Loucy (cell line): ENCODE measurements around the gene TYMP.

ENCODE experiments used
- H2AFZ ChIP-seq: fragments of 200-600 bp; sonication (generic); 2 replicates; pipeline ENCODE4 v1.6.0; 2016; ENCODE audit warnings: antibody characterized with exemption, mild to moderate bottlenecking, low read length, moderate library complexity
- H3F3A ChIP-seq: fragments of 200-600 bp; 2 replicates; pipeline ENCODE4 v1.6.0; 2016; ENCODE audit warnings: antibody characterized with exemption, low read depth, mild to moderate bottlenecking
- H3K27me3 ChIP-seq: fragments of 200-600 bp; sonication (generic); 2 replicates; pipeline ENCODE4 v1.6.1; 2014; ENCODE audit warnings: low read length, mild to moderate bottlenecking; ENCODE audit not compliant: insufficient read depth, poor library complexity, severe bottlenecking
- H3K36me3 ChIP-seq: fragments of 200-600 bp; sonication (generic); 2 replicates; pipeline ENCODE4 v1.6.1; 2016; ENCODE audit warnings: low read length; ENCODE audit not compliant: insufficient read depth
- H3K4me1 ChIP-seq: fragments of 200-600 bp; sonication (generic); 2 replicates; pipeline ENCODE4 v1.5.1; 2014; ENCODE audit warnings: low read length, mild to moderate bottlenecking; ENCODE audit not compliant: insufficient read depth, poor library complexity, severe bottlenecking
- H3K4me2 ChIP-seq: fragments of 200-600 bp; sonication (generic); 2 replicates; pipeline ENCODE4 v1.6.0; 2014; ENCODE audit warnings: antibody characterized with exemption, low read length, low read depth, mild to moderate bottlenecking; ENCODE audit not compliant: poor library complexity, severe bottlenecking
- H3K4me3 ChIP-seq: fragments of 200-600 bp; sonication (generic); 2 replicates; pipeline ENCODE4 v1.5.1; 2014; ENCODE audit warnings: low read length, mild to moderate bottlenecking, mixed read lengths; ENCODE audit not compliant: poor library complexity, severe bottlenecking
- H3K79me2 ChIP-seq: fragments of 200-600 bp; sonication (generic); 2 replicates; pipeline ENCODE4 v1.6.1; 2014; ENCODE audit warnings: low read length; ENCODE audit not compliant: insufficient read depth
- H3K9ac ChIP-seq: fragments of 200-600 bp; sonication (generic); 2 replicates; pipeline ENCODE4 v1.6.0; 2014; ENCODE audit warnings: mild to moderate bottlenecking, low read depth, low read length, moderate library complexity; ENCODE audit not compliant: poor library complexity, severe bottlenecking
- H3K9me2 ChIP-seq: fragments of 200-600 bp; sonication (generic); replicated peaks from 2 replicates; pipeline ENCODE4 v1.6.1; 2016; ENCODE audit warnings: low read depth, low read length, mixed read lengths
- H3K9me3 ChIP-seq: fragments of 200-600 bp; sonication (generic); 2 replicates; pipeline ENCODE4 v1.6.1; 2014; ENCODE audit warnings: mild to moderate bottlenecking, antibody characterized with exemption, low read length, low read depth; ENCODE audit not compliant: insufficient read depth
- H4K20me1 ChIP-seq: fragments of 200-600 bp; sonication (generic); 2 replicates; pipeline ENCODE4 v1.6.0; 2014; ENCODE audit warnings: antibody characterized with exemption, low read length, mild to moderate bottlenecking; ENCODE audit not compliant: insufficient read depth, poor library complexity, severe bottlenecking
- CTCF ChIP-seq: fragments of 200-600 bp; sonication (generic); conservative IDR thresholded peaks from 2 replicates; pipeline ENCODE4 v1.5.1; 2014; ENCODE audit warnings: mild to moderate bottlenecking, antibody characterized with exemption, low read length
- EZH2phosphoT487 ChIP-seq: fragments of 200-600 bp; IDR thresholded peaks from 2 replicates; pipeline ENCODE4 v1.6.1; 2018; ENCODE audit warnings: antibody characterized with exemption, mild to moderate bottlenecking, moderate library complexity, borderline replicate concordance

Gene TYMP

GRCh38 chr22:50529897-50530579 lies at the start of gene TYMP:
TYMP (minus strand) TSS chr22:50530012; CDS start chr22:50529709, 303 bp downstream.
- no peak within 1 kb of the TSS for H3K9ac ChIP-seq

GRCh38 chr22:50578776-50579310 lies 49.0 kb upstream of the TYMP start:
- TF ChIP-seq EZH2phosphoT487, result no peak
- no peak for TF ChIP-seq CTCF

More at GRCh38 chr22:50529897-50530579, at the start of gene TYMP:
- H4K20me1 ChIP-seq, result peaks cover 6% of the 10 kb centered on the region
- H2AFZ ChIP-seq, result no peak within 1 kb of the TSS
- H3K36me3 ChIP-seq, result no peaks in the 10 kb centered on the region
- no peak within 1 kb of the TSS for H3K4me3 ChIP-seq
- H3K9me2 ChIP-seq, result no peaks in the 10 kb centered on the region
- H3K27me3 ChIP-seq, result no peaks in the 10 kb centered on the region
- H3F3A ChIP-seq, result peaks cover 4% of the 10 kb centered on the region; the same call in 1 of the 2 replicates
- H3K79me2 ChIP-seq, result peaks cover 2% of the 10 kb centered on the region; the same call in 1 of the 2 replicates
- TF ChIP-seq EZH2phosphoT487 (no peak), CTCF (no peak)
- peaks cover 18% of the 10 kb centered on the region for H3K4me1 ChIP-seq
- no peaks in the 10 kb centered on the region for H3K9me3 ChIP-seq
- no peak within 1 kb of the TSS for H3K4me2 ChIP-seq

GRCh38 chr22:50577987-50578775 lies 48.4 kb upstream of the TYMP start, which contains the start of gene CPT1B:
CPT1B (minus strand) TSS chr22:50578427; CDS start chr22:50577915, 512 bp downstream.
- TF ChIP-seq EZH2phosphoT487 (no peak), CTCF (no peak)
- Histone ChIP-seq H3K4me2 (no peak within 1 kb of the TSS), H3K9ac (no peak within 1 kb of the TSS), H3K27me3 (no peaks in the 10 kb centered on the region), H3K4me1 (peaks cover 12% of the 10 kb centered on the region), H3F3A (no peaks in the 10 kb centered on the region), H3K79me2 (peaks cover 17% of the 10 kb centered on the region), H3K9me3 (no peaks in the 10 kb centered on the region), H4K20me1 (peaks cover 2% of the 10 kb centered on the region), H2AFZ (no peak within 1 kb of the TSS), H3K4me3 (no peak within 1 kb of the TSS), H3K9me2 (no peaks in the 10 kb centered on the region), H3K36me3 (no peaks in the 10 kb centered on the region)

More at GRCh38 chr22:50578776-50579310, 49.0 kb upstream of the TYMP start:
- Histone ChIP-seq H4K20me1 (peaks cover 3% of the 10 kb centered on the region), H3F3A (no peaks in the 10 kb centered on the region), H2AFZ (no peak overlapping the region), H3K4me3 (no peak overlapping the region), H3K27me3 (no peaks in the 10 kb centered on the region), H3K9ac (no peak overlapping the region), H3K9me2 (no peaks in the 10 kb centered on the region), H3K79me2 (peaks cover 24% of the 10 kb centered on the region), H3K4me2 (no peak overlapping the region), H3K4me1 (peaks cover 17% of the 10 kb centered on the region), H3K36me3 (no peaks in the 10 kb centered on the region), H3K9me3 (no peaks in the 10 kb centered on the region)
